Brain microvascular endothelial cell (primary cell): Measurements from ENCODE around the gene CARD18.

Experiments used
- DNase-seq: peaks from one replicate; pipeline ENCODE4 v3.0.0-alpha.2; 2020
- H3K27ac ChIP-seq: fragments of 250-450 bp; sonication (Bioruptor Pico); 2 replicates; pipeline ENCODE4 v1.5.1; 2020; ENCODE audit warnings: mild to moderate bottlenecking, moderate library complexity
- H3K27me3 ChIP-seq: fragments of 250-450 bp; sonication (Bioruptor Pico); replicated peaks from 2 replicates; pipeline ENCODE4 v1.5.1; 2020; ENCODE audit warnings: mild to moderate bottlenecking
- H3K36me3 ChIP-seq: fragments of 250-450 bp; sonication (Bioruptor Pico); replicated peaks from 2 replicates; pipeline ENCODE4 v1.5.1; 2020; ENCODE audit warnings: mild to moderate bottlenecking
- H3K4me3 ChIP-seq: 2 replicates; pipeline ENCODE4 v1.5.1; 2011; ENCODE audit warnings: low read depth, mild to moderate bottlenecking, control low read depth, low read length, moderate library complexity
- in situ Hi-C: cut with HindIII; loops from 2 replicates; pipeline ENCODE4 v1.10.0; 2017; ENCODE audit warnings: low sequenced_read_pairs, low pct_ligation_motif_present
- TF ChIP-seq, protein P1 (sequence below): IDR thresholded peaks from 2 replicates; pipeline ENCODE4 v1.5.1; 2011; ENCODE audit warnings: low read depth, mild to moderate bottlenecking, moderate library complexity, low read length, control low read depth, inconsistent platforms; ENCODE audit errors: missing control alignments

CARD18 gene

DNA sequence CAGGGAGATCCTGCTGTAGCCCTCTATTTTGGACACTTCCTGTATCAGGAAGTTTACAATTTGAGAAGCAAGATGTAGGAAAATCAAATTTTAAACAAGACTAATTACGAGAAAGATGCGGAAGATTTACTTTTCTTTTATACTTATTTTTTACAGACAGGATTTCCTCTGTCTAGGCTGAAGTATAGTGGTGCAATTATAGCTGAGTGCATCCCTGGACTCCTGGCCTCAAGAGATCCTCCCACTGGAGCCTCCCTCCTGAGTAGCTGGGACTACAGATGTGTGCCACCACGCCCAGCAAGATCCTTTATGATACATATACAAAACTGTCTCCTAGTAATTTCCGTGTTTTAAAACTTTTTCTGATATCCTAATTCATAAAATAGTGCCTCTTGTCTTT lies 17.2 kb upstream of the CARD18 start:
- Histone ChIP-seq H3K27ac (no peak overlapping the region), H3K36me3 (no peaks in the 10 kb centered on the region), H3K27me3 (no peaks in the 10 kb centered on the region), H3K4me3 (no peak overlapping the region)
- in situ Hi-C loops = no loop called here
- DNase-seq = no peak
- TF ChIP-seq, protein P1, sequence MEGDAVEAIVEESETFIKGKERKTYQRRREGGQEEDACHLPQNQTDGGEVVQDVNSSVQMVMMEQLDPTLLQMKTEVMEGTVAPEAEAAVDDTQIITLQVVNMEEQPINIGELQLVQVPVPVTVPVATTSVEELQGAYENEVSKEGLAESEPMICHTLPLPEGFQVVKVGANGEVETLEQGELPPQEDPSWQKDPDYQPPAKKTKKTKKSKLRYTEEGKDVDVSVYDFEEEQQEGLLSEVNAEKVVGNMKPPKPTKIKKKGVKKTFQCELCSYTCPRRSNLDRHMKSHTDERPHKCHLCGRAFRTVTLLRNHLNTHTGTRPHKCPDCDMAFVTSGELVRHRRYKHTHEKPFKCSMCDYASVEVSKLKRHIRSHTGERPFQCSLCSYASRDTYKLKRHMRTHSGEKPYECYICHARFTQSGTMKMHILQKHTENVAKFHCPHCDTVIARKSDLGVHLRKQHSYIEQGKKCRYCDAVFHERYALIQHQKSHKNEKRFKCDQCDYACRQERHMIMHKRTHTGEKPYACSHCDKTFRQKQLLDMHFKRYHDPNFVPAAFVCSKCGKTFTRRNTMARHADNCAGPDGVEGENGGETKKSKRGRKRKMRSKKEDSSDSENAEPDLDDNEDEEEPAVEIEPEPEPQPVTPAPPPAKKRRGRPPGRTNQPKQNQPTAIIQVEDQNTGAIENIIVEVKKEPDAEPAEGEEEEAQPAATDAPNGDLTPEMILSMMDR = no peak

GRCh38 chr11:105156231-105156630 lies 16.7 kb upstream of the CARD18 start:
- no peaks in the 10 kb centered on the region for H3K27me3 ChIP-seq
- no peaks in the 10 kb centered on the region for H3K36me3 ChIP-seq
- in situ Hi-C loops = no loop called here
- no peak overlapping the region for H3K27ac ChIP-seq
- no peak overlapping the region for H3K4me3 ChIP-seq
- TF ChIP-seq, protein P1 = no peak
- no peak for DNase-seq

DNA sequence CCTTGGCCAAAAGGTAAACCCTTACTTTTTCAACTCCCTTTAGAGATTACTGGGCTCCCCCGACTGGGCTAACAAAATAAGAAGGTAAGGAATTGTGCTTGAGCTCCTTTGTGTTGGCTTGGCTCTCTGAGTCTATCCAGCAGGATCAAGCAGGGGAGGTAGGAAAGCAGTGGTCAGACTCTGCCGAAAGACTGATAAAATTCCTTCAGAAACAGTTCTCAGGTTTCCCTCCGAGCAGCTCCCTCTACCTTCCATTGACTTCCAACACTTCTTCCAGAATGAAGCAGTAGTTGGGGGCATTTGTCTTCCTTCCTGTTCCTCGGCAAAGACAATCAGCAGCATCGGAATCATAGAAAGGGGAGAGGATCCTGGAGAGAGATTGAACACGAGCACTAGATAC lies 16.1 kb upstream of the CARD18 start:
- H3K27me3 ChIP-seq = no peaks in the 10 kb centered on the region
- TF ChIP-seq, protein P1 = no peak
- H3K27ac ChIP-seq = no peak overlapping the region
- no peaks in the 10 kb centered on the region for H3K36me3 ChIP-seq
- in situ Hi-C loops = no loop called here
- no peak for DNase-seq
- H3K4me3 ChIP-seq = no peak overlapping the region

DNA sequence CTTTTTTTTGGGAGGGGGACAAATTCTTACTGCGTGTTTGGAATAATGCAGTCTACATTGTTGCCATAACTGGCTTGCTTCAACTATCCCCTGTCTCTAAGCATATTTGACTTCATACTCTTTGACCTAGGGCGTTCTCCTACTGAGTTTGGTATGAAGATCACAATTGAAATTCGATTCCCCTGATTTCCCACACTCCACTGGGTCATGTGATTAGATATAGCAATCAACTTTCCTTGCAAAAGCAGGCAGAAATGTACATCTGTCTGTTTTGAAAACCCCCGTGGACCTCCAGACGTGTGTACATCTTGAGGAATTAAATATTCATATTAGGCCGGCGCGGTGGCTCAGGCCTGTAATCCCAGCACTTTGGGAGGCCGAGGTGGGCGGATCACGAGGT lies 13.8 kb upstream of the CARD18 start:
- in situ Hi-C loops = no loop called here
- Histone ChIP-seq H3K27me3 (no peaks in the 10 kb centered on the region), H3K4me3 (no peak overlapping the region), H3K36me3 (no peaks in the 10 kb centered on the region), H3K27ac (peak overlapping the region; percentile 29)
- DNase-seq = peak; percentile 48
- TF ChIP-seq, protein P1 = no peak

GRCh38 chr11:105152560-105152959 lies 13.0 kb upstream of the CARD18 start:
- no peak for DNase-seq
- no peaks in the 10 kb centered on the region for H3K36me3 ChIP-seq

DNA sequence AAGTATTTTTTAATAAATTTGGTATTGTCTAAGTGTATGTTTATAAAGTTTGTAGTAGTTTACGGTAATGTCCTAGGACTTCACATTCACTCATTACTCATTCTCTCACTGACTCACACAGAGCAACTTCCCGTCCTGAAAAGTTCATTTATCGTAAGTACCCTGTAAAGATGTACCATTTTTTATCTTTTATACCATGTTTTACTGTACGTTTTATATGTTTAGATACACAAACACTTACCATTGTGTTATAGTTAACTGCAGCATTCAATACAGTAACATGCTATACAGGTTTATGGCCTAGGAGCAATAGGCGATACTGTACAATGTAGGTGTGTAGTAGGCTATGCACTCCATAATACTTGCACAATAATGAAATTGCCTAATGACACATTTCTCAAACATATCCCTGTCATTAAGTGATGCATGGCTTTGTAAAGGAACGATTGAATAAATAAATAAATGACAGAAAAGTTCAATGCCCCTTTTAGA lies 12.5 kb upstream of the CARD18 start:
- TF ChIP-seq, protein P1 = no peak
- in situ Hi-C loops = no loop called here
- H3K27me3 ChIP-seq = no peaks in the 10 kb centered on the region
- H3K36me3 ChIP-seq = no peaks in the 10 kb centered on the region
- no peak overlapping the region for H3K4me3 ChIP-seq
- peak; percentile 35 for DNase-seq
- H3K27ac ChIP-seq = peak overlapping the region; percentile 20

More at GRCh38 chr11:105152560-105152959, 13.0 kb upstream of the CARD18 start:
- peak overlapping the region; percentile 20 for H3K27ac ChIP-seq
- in situ Hi-C loops = no loop called here
- H3K4me3 ChIP-seq = no peak overlapping the region
- H3K27me3 ChIP-seq = no peaks in the 10 kb centered on the region
- TF ChIP-seq, protein P1 = no peak
